GM19099 (cell line): ENCODE results near the gene PRSS57.

Experiments used
- POLR2A ChIP-seq: IDR thresholded peaks from 3 replicates; pipeline ENCODE4 v1.6.1; 2011; ENCODE audit warnings: low read depth; ENCODE audit not compliant: insufficient read length; ENCODE audit errors: extremely low read depth

Gene PRSS57

GRCh38 chr19:680287-681028 lies 14.8 kb downstream of the PRSS57 start:
- peak; percentile 56 for TF ChIP-seq POLR2A

GRCh38 chr19:679418-680286 lies 15.6 kb downstream of the PRSS57 start:
- no peak for TF ChIP-seq POLR2A

GRCh38 chr19:678791-679388 lies 16.4 kb downstream of the PRSS57 start:
- no peak for TF ChIP-seq POLR2A

GRCh38 chr19:677601-678436 lies 17.4 kb downstream of the PRSS57 start:
- TF ChIP-seq POLR2A, result no peak

- no peak for TF ChIP-seq POLR2A
These were observed 18.1 kb downstream of the PRSS57 start for GRCh38 chr19:677201-677600.

- no peak for TF ChIP-seq POLR2A
These were observed 18.7 kb downstream of the PRSS57 start, which contains the start of gene FSTL3 for GRCh38 chr19:676339-677105. Gene FSTL3 (plus strand): TSS chr19:676392. CDS start chr19:676424, 32 bp downstream.

- no peak for TF ChIP-seq POLR2A
These were observed 19.3 kb downstream of the PRSS57 start for GRCh38 chr19:676007-676338.

- no peak for TF ChIP-seq POLR2A
These were observed 20.7 kb downstream of the PRSS57 start for GRCh38 chr19:674282-675151.

GRCh38 chr19:670609-671075 lies 24.6 kb downstream of the PRSS57 start:
- no peak for TF ChIP-seq POLR2A

GRCh38 chr19:664913-665443 lies 30.3 kb downstream of the PRSS57 start:
- no peak for TF ChIP-seq POLR2A

GRCh38 chr19:663682-664117 lies 31.6 kb downstream of the PRSS57 start:
- TF ChIP-seq POLR2A, result no peak

- peak; percentile 78 for TF ChIP-seq POLR2A
These were observed 32.1 kb downstream of the PRSS57 start, which contains the start of gene RNF126 for GRCh38 chr19:662962-663681. Gene RNF126 (minus strand): TSS chr19:663214. CDS start chr19:663121, 93 bp downstream.
